ENCODE results near the gene CLINT1.
"Not testable (repeated sequence)": the region's sequence is repeated elsewhere in the genome, so short reads cannot be mapped to it uniquely, and the experiment has no call there.

The CLINT1 gene

DNA sequence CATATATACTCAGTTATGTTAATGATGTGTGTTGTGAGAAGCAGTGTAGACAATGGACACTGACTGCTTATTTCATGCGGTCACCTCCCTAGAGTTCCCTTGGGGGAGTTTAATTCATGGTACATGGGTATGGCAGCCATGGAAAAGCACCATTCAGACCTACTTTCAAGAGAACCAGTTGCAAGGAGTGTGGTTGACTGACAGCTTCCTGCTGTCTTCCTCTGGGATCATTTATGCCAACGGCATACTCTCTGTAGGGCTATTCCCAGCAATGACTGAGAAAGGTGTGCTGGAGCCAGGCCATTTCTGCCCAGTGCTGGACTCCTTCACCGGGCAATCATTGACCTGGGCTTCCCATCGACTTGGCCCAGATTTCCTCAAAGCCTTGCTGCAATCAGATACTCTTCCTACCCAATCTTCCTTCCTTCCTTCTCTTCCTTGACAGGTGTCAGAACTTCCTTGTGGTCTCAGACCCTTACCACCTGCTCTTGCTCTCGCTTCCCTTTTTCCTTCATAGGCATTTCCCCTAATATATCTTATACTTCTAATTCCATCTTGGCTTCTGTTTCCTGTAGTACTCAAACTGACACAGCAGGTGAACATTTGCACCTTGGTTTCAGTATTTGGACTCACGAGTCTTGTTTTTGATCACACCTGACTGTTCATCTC, 3.4 kb upstream of the CLINT1 start:
- DNase-seq (ENCODE audit: low spot score), result no peak

DNA sequence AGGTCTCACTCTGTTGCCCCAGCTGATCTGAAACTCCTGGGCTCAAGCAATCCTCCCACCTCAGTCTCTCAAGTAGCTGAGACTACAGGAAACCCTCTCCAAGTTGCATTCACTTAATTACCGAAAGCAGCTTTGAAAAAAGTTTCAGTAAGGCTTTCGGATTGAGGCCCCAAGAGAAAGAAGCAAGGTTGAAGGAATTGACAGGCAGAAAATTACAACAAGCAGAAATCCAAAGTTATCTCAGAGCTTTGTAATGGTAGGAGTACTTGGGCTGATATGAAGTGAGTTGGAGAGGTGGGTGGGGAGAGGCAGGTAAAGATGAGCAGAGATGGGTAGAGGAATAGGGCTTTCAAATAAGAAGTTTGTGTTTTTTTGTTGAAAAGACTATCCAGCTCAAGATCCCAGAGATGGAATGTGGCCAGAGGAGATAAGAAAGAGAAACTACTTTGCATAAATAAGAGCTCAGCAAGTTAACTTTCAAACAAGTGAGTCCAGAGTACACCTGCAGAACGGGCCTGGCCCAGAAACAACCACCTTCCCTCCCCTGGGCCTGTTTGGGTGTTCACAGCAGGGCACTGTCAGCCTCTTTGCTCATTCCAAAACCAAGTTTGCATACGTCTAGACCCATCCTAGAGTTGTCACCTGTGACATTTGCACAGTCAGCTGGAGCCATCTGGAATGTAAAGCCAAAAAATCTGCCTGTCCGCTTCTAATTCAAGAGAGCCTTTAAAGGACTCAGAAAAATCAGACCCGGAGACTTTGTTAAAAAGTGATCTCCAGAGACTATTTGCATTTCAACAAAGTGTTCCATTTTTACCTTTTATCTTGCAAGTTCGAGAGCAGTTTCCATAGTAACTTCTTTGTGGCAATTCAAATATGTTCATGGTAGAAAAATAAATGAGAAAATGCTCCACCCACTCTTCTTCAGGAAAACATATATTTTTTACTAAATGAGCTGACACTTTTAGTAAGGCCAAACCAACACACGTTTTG, 2.2 kb upstream of the CLINT1 start:
- no peak for DNase-seq (ENCODE audit: low spot score)

DNA sequence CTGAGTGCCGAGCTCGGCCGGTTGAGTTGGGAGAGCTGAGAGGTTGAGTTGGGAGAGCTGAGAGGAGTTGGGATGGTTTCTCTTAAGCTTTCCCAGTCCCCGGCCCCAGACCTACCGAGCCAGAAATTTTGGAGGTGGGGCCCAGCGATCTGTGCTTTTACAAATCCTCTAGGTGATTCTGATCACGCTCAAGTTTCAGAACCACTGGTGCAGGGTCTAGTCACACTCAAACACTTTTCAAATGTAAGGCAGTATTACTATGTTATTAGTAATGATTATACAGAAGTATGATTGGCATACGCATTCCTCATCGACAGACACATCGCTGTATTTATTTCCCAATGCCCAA, 256 bp upstream of the CLINT1 start:
- DNase-seq (ENCODE audit: low spot score), result no peak

DNA sequence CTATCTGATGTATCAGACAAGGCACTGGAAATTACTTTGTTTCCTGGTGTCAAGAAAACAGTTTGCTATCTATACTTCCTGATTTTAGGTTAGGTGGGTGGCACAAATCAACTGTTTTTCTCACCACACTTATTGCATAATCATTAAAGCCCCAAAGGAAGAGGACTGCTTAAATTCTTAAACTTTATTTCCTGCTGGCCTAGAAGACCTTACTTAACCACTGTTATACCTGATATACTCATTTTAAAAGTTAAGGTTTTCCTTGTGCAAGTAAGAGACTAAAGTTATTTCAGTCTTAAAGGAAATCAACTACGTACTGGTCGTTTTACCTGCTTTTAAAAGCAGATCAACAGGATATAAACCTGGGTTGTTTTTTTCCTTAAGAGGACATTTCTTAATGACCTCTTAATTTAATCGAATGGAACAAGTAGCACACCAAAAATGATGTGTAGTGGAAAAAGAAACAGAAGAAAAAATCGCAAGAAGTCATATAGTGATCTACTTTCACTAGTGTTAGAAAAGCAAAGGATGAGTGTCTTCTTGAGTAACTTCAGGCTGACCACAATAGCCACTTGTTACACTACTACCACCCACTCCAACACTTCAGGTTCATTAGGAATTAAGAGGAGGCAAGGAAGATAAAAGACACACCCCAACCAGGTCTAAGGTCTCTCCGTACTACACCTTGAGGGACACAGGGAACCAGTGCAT, 974 bp downstream of the CLINT1 start:
- peak; percentile 55 for DNase-seq (ENCODE audit: low spot score)

DNA sequence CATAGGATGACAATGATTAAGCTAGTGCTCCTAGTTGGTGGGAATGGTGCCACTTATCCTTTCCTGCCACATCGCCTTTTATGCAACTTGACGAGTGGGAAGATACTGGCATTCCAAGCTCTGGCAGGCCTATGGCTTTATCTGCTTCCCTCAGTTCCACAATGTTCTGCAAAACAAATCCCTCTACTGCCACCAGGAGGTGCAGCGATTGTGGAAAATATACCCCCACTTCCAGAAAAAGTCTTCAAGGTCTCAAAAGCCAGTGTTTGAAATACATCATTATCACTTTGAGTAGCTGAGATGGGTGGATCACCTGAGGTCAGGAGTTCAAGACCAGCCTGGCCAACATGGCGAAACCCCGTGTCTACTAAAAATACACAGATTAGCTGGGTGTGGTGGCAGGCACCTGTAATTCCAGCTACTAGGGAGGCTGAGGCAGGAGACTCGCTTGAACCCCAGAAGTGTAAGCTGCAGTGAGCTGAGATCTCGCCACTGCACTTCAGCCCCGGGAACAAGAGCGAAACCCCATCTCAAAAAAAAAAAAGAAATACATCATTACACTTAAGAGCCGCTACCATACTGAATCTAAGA, 3.4 kb downstream of the CLINT1 start:
- DNase-seq (ENCODE audit: low spot score), result peak; percentile 79

DNA sequence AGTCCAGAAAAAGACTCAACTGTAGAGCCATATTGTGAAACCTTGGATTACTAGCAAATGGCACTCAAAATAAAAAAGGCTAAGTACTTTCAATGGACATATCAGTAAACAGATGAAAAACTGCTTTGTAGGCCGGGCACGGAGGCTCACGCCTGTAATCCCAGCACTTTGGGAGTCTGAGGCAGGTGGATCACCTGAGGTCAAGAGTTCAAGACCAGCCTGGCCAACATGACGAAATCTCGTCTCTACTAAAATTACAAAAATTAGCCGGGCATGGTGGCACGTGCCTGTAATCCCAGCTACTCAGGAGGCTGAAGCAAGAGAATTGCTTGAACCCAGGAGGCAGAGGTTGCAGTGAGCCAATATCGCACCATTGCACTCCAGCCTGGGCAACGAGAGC, 5.6 kb downstream of the CLINT1 start:
- DNase-seq (ENCODE audit: low spot score), result not testable (repeated sequence)

DNA sequence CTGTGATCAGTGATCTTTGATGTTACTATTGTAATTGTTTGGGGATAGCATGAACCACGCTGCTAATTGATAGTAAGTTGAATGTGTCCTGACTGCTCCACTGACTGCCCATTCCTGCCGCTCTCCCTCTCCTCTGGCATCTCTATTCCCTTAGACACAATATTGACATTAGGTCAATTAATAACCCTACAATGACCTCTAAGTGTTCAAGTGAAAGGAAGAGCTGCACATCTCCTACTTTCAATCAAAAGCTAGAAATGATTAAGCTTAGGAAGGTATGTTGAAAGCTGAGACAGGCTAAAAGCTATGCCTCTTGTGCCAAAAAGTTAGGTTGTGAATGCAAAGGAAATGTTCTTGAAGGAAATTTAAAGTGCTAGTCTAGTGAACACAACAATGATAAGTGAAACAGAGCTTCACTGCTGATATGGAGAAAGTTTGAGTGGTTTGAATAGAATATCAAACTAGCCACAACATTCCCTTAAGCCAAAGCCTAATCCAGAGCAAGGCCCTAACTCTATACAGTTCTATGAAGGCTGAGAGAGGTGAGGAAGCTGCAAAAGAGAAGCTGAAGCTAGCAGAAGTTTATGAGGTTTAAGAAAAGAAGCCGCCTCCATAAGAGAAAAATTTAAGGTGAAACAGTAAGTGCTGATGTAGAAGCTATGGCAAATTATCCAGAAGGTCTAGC, 12.9 kb downstream of the CLINT1 start:
- no peak for DNase-seq (ENCODE audit: low spot score)

DNA sequence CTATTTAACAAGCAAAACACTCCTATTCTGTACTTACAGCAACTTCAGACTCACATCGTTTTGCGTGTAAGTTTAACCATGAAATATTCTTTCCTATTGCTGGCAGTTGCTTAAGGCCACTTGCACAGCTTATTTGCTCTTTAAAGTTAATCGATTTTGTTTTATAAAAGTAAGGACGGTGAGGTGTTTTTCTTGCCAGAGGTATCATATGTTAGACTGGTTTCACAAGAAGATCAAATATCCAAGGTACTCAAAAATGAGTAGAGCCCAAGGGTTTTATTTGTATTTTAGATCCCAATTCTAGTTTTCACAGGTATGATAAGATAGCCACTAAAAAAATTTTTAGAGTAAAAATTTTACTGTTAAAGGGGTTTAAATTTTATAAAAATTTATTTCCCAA, 16.2 kb downstream of the CLINT1 start:
- DNase-seq (ENCODE audit: low spot score), result no peak

DNA sequence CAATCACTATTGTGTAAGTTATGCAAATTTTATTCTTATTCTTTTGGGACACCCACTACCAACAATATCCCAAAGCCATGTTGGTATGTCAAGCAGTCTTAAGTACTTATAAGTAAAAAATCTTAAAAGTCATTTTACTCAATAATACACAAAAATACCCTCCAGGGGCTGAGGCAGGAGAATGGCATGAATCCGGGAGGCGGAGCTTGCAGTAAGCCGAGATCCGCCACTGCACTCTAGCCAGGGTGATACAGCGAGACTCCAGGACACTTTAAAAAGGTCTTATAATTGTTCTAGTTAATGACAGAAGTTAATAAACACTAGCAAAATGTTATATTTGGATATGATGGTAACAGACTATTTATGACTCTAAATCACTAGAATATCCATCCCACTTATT, 16.8 kb downstream of the CLINT1 start:
- DNase-seq (ENCODE audit: low spot score), result no peak

DNA sequence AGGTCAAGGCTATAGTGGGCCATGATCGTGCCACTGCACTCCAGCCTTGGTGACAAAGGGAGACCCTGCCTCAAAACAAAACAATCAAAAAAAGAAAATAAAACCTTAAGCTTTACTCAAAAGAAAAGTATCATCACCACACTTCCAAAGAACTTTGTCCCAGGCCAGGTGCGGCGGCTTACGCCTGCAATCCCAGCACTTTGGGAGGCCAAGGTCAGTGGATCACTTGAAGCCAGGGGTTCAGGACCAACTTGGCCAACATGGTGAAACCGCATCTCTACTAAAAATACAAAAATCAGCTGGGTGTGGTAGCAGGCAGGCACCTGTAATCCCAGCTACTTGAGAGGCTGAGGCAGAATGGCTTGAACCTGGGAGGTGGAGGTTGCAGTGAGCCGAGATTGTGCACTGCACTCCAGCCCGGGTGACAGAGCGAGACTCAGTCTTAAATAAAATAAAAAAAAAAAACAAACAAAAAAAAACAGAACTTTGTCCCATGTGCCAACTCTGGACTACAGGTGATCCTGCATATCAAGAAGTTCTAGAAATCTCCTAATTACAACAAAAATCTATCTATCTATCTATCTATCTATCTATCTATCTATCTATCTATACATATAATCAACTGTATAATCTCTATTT, 19.7 kb downstream of the CLINT1 start:
- no peak for DNase-seq (ENCODE audit: low spot score)

DNA sequence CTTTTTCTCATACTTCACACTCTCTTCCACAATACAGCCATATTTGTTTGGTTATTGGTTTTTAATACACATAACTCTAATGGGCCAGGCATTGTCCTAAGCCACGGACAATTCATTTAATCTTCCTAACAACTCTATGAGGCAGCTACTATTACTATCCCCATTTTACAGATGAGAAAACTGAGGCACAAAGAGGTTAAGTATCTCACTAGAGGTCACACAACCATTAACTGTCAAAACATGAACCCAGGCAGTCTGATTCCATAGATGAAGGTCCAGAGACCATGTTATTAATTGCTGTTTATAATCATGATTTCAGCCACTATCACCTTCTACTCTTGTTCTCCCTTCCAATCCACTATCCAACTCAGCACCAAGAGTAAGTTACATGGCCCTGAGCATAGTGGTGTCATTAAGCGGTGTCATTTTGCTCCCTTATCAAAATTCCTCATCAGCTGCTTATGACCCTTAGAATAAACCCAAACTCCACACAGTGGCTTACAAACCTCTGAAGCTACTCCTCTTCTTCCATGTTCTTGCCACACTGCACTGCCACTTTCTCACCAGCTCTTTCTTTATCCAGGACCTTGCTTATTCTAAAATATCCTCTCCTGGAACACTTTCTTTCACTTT, 22.7 kb downstream of the CLINT1 start:
- no peak for DNase-seq (ENCODE audit: low spot score)

DNA sequence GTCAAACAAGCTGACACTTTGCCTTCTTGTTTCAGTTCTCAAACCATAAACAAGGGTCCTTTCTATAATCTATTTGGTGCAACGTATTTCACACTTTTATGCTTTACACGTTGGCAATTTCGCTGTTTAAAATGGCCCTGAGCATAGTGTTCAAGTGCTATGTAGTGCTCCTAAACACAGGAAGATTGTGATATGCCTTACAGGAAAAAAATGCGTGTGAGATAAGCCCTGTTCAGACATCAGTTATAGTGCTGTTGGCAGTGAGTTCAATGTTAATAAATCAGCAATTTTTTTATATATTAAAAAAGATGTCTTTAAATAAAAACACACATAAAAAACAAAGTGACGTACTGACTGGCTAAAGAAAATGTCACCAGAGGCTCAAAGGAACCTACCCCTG, 23.9 kb downstream of the CLINT1 start:
- DNase-seq (ENCODE audit: low spot score), result no peak

DNA sequence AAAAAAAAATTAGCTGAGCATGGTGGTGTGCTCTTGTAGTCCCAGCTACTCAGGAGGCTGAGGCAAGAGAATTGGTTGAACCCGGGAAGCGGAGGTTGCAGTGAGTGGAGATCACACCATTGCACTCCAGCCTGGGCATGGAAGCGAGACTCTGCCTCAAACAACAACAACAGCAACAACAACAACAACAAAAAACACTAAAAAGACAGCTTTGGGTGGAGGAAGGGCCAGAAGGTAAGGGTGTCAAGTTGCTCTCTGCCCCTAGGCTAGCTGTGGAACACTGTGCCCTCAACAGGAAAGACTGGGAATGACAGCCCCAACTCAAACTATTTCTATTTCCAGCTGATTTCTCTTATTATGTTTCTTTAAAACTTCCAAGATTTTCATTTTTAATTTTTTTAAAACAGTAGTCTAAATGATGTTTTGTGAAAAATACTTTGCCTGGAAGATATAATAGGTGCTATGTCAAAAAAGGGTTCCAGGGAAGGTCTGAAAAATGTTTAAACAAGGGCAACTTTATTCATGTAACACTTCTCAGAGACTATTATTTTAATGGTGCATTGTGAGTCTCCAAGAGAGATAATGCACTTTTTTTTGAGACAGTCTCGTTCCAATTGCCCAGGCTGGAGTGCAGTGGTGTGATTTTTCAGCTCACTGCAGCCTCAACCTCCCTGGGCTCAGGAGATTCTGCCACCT, 29.9 kb downstream of the CLINT1 start:
- DNase-seq (ENCODE audit: low spot score), result peak; percentile 11

DNA sequence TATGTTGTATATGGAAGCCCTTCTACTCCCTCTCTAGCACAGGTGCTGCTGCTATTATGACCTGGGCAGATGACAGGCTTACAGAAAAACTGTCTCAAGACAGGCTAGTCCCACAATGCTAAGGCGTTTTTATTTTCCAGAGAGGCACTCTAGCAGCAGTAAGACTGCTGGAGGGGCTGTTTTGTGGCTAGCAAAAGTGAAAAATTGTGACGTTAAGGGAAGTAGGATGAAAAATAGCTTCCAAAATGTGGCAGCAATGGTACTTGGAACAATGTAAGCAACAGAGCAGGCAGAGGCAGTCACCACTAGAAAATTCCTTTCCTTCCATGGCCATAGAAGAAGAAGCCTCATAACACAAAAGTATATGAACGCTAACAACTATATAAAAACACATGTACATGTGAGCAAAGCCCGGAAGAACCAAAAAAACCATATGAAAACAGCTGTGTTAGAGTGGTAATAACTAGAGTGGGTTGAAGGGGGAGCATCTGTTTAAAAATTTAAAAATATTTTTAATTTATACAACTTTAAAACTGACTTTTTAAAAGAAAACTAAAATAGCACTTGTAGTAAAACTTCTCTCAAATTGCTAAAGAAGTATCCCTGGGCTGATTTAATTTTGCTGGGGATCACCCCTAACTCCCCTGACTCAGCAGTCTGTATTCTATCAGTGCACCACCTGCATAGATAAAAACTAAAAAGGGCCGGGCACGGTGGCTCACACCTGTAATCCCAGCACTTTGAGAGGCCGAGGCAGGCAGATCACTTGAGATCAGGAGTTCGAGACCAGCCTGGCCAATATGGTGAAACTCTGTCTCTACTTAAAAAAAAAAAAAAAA, 30.6 kb downstream of the CLINT1 start:
- DNase-seq (ENCODE audit: low spot score), result peak; percentile 7

DNA sequence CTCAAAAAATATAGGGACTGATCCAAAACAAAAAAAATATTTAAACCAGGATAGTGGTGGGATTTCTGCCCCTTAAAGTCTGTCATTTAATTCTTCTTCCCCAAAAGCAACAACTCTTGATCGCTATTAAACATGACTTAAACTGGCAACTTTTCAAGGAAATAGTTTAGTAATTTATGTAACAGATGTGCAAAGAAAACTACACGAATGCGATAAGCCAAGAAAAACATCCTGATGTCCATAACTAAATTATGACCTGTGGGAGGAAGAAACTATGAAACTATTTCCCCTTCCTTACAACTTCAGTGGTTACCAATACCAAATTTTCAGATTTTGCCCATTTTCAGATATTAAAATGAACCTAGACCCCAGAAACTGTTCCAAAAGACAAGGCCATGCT, 31.5 kb downstream of the CLINT1 start:
- DNase-seq (ENCODE audit: low spot score), result peak; percentile 43

DNA sequence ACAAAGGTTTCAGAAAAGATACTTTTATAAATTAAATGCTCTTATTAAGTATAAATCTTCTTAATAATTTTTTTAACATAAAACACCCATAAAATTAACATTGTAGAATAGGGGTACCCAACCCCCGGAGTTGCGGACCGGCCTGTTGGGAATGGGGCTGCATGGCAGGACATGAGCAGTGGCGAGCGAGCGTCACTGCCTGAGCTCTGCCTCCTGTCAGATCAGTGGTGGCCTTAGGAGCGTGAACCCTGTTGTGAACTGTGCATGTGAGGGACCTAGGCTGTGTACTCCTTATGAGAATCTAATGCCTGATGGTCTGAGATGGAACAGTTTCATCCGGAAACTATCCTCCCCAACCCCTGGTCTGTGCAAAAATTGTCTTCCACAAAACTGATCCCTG, 35.3 kb downstream of the CLINT1 start:
- no peak for DNase-seq (ENCODE audit: low spot score)

DNA sequence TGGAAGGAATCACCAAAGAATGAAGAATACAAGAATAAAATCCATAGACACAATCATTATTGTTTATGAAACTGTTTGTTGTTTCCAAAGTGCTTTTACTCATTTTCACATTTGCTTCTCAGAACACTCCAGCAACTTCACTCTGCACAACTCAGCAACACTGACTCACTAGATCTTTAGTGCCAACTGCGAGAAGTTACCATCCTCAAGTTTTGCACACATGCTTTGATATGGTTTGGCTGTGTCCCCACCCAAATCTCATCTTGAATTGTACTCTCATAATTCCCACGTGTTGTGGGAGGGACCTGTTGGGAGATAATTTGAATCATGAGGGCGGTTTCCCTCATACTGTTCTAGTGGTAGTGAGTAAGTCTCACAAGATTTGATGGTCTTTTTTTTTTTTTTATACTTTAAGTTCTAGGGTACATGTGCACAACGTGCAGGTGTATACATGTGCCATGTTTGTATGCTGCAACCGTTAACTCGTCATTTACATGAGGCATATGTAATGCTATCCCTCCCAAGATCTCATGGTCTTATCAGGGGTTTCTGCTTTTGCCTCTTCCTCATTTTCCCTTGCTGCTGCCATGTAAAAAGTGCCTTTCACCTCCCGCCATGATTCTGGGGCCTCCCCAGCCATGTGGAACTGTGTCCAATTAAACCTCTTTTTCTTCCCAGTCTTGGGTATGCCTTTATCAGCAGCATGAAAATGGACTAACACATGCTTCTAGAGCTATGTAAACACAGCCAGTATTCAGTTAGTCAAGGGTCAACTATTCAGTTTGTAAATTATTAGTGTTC, 36.9 kb downstream of the CLINT1 start:
- DNase-seq (ENCODE audit: low spot score), result no peak

DNA sequence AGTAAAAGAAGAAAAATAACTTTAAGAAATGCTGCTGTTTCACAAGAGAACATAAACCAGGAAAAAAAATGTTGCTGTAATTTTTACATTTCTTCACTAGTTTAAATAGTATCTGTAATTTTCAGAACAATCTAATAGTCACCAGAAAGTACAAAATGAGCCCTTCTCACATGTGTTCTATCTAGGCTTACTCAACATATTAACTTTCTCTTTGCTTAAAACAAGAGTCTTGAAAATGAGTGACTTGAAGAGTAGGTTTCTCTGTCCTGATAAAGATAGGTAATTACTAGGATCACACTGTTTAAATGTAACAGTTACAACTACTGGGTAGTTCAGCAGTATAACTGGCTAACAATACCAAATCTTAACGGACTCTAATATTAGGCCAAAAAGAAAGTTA, 37.5 kb downstream of the CLINT1 start:
- DNase-seq (ENCODE audit: low spot score), result no peak
